ENCODE results near the gene HEG1. TPM values are rescaled to one million over a fixed set of nuclear protein-coding genes. Genes with fewer than 3 reads are reported as not detected.

Gene HEG1
- total RNA-seq, 1 experiment from 2014 or later = 8.6 TPM

DNA sequence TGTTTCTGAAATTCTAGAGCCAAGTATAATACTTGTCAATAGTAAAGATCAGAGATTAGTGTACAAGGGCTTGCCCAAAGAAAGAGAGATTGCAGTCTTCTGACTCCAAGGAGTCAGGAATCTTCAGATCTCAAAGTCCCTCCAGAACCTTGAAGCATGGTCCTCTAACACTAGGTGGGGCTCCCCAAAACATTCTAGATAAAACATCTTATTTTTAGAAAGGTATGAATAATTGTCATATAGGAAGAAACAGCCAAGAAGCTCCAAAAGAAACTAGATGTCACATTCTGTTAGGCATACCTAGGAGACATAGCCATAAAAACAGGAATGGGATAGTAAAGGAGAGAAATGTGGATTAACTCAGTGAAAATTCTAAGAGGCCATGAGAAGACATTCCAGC is 132.0 kb downstream of the HEG1 start:
- no TSS peak for BruUV-seq (replicated peaks)
- intact Hi-C loops (cut with micrococcal nuclease) = no loop called here
- ChIA-PET CTCF (interaction anchor here (0.5 to 1.8 kb wide), 7 partner anchors 9 to 513 kb away, joined by 3 to 5 read pairs (median 4); partner anchors contain the start of gene MUC13), POLR2A (no interaction called here)
- TF ChIP-seq, protein P1, sequence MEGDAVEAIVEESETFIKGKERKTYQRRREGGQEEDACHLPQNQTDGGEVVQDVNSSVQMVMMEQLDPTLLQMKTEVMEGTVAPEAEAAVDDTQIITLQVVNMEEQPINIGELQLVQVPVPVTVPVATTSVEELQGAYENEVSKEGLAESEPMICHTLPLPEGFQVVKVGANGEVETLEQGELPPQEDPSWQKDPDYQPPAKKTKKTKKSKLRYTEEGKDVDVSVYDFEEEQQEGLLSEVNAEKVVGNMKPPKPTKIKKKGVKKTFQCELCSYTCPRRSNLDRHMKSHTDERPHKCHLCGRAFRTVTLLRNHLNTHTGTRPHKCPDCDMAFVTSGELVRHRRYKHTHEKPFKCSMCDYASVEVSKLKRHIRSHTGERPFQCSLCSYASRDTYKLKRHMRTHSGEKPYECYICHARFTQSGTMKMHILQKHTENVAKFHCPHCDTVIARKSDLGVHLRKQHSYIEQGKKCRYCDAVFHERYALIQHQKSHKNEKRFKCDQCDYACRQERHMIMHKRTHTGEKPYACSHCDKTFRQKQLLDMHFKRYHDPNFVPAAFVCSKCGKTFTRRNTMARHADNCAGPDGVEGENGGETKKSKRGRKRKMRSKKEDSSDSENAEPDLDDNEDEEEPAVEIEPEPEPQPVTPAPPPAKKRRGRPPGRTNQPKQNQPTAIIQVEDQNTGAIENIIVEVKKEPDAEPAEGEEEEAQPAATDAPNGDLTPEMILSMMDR (IDR thresholded peaks at IDR 0.05; ENCODE audit: unreplicated experiment) = peak; percentile 15
- DNase-seq (ENCODE audit: unreplicated experiment) = peak; percentile 17
- Mint-ChIP-seq H3K9me3 (ENCODE audit: unreplicated experiment) (no peaks in the 10 kb centered on the region), H3K27me3 (ENCODE audit: insufficient read depth, unreplicated experiment) (peaks cover 13% of the 10 kb centered on the region), H3K27ac (ENCODE audit: low read depth, unreplicated experiment) (no peak overlapping the region), H3K4me3 (ENCODE audit: unreplicated experiment) (no peak overlapping the region), H3K36me3 (ENCODE audit: insufficient read depth, unreplicated experiment) (no peaks in the 10 kb centered on the region), H3K4me1 (ENCODE audit: insufficient read depth, unreplicated experiment) (peaks cover 8% of the 10 kb centered on the region)

DNA sequence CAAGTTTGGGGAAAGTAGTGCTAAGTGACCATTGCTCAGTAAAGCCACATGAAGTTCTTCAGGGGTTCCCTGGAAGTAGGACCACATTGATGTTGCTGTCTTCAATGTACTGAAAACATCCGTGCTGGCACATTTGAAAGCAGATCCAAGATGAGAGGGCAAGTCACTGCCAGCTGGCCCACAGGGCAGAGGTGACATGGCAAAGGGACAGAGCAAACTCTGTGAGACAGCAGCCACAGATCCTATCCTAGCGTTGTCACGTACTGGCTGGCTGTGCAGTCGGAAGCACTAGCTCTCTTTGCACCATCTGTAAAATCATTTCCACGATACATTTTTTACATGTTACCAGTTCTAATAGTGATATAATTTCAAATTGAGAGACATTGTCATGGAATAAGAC is 135.1 kb downstream of the HEG1 start:
- H3K36me3 Mint-ChIP-seq (ENCODE audit: insufficient read depth, unreplicated experiment) = no peaks in the 10 kb centered on the region
- intact Hi-C loops (cut with micrococcal nuclease) = no loop called here
- H3K9me3 Mint-ChIP-seq (ENCODE audit: unreplicated experiment) = no peaks in the 10 kb centered on the region
- no peak overlapping the region for H3K27ac Mint-ChIP-seq (ENCODE audit: low read depth, unreplicated experiment)
- peaks cover 8% of the 10 kb centered on the region for H3K4me1 Mint-ChIP-seq (ENCODE audit: insufficient read depth, unreplicated experiment)
- TF ChIP-seq, protein P1 (IDR thresholded peaks at IDR 0.05; ENCODE audit: unreplicated experiment) = no peak
- CTCF ChIA-PET = interaction anchor here (1.5 kb wide), 1 partner anchor 153 kb away, joined by 3 read pairs; no protein-coding TSS in a partner anchor
- no TSS peak for BruUV-seq (replicated peaks)
- no peak overlapping the region for H3K4me3 Mint-ChIP-seq (ENCODE audit: unreplicated experiment)
- H3K27me3 Mint-ChIP-seq (ENCODE audit: insufficient read depth, unreplicated experiment) = peaks cover 21% of the 10 kb centered on the region
- POLR2A ChIA-PET = no interaction called here
- DNase-seq (ENCODE audit: unreplicated experiment) = no peak

DNA sequence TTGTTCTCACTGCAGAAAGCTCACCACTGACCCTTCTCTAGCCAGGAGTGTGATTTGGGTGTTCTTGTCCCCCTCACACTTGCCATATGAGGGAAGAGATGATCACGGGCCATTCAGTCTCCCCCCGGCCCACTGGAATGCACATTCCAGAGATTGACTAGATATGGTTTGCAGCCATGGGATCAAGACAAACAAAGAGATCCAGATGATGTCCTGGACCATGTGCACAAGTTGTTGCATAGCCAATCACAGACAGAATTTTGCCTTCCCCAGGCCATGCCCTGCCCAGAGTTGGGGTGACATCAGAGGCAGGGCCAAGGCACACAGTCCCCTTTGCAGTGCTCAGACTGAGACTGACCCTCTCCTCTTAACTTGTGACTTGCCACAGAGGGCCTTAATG is 136.0 kb downstream of the HEG1 start:
- H3K36me3 Mint-ChIP-seq (ENCODE audit: insufficient read depth, unreplicated experiment) = no peaks in the 10 kb centered on the region

DNA sequence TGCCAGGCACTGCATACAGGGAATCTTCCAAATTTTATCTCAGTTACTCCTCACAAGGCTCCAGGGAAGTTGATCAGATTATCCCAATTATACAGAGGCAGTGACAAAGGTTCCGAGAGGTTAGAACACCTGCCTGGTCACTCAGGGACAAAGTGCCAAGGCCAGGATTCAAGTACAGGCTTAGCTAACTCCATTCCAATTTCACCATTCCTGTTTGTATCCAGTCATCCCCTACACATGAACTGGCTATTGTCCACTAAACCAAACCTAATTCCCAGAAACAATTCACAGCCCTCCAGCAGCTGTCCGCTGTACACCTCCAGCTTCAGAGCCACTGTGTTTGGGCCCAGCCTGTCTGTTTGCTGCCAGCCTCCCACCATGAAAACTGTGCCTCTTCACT is 137.3 kb downstream of the HEG1 start:
- intact Hi-C loops (cut with micrococcal nuclease) = no loop called here

More for the DNA sequence above, 136.0 kb downstream of the HEG1 start:
- BruUV-seq (replicated peaks) = no TSS peak
- intact Hi-C loops (cut with micrococcal nuclease) = no loop called here
- H3K27me3 Mint-ChIP-seq (ENCODE audit: insufficient read depth, unreplicated experiment) = peaks cover 21% of the 10 kb centered on the region
- no peak overlapping the region for H3K27ac Mint-ChIP-seq (ENCODE audit: low read depth, unreplicated experiment)
- DNase-seq (ENCODE audit: unreplicated experiment) = no peak
- ChIA-PET CTCF (interaction anchor here (0.6 to 2.5 kb wide), 3 partner anchors 18 to 159 kb away, joined by 3 to 16 read pairs (median 10); no protein-coding TSS in a partner anchor), POLR2A (interaction anchor here (0.5 kb wide), 1 partner anchor 17 kb away, joined by 3 read pairs; no protein-coding TSS in a partner anchor)
- H3K9me3 Mint-ChIP-seq (ENCODE audit: unreplicated experiment) = no peaks in the 10 kb centered on the region
- H3K4me3 Mint-ChIP-seq (ENCODE audit: unreplicated experiment) = no peak overlapping the region
- TF ChIP-seq, protein P1 (IDR thresholded peaks at IDR 0.05; ENCODE audit: unreplicated experiment) = no peak
- peaks cover 8% of the 10 kb centered on the region for H3K4me1 Mint-ChIP-seq (ENCODE audit: insufficient read depth, unreplicated experiment)

More for the DNA sequence above, 137.3 kb downstream of the HEG1 start:
- Mint-ChIP-seq H3K27ac (ENCODE audit: low read depth, unreplicated experiment) (no peak overlapping the region), H3K27me3 (ENCODE audit: insufficient read depth, unreplicated experiment) (peaks cover 21% of the 10 kb centered on the region), H3K36me3 (ENCODE audit: insufficient read depth, unreplicated experiment) (no peaks in the 10 kb centered on the region), H3K9me3 (ENCODE audit: unreplicated experiment) (no peaks in the 10 kb centered on the region), H3K4me1 (ENCODE audit: insufficient read depth, unreplicated experiment) (no peaks in the 10 kb centered on the region), H3K4me3 (ENCODE audit: unreplicated experiment) (no peak overlapping the region)
- POLR2A ChIA-PET = interaction anchor here (0.5 kb wide), 1 partner anchor 188 kb away, joined by 4 read pairs; no protein-coding TSS in a partner anchor
- no peak for DNase-seq (ENCODE audit: unreplicated experiment)
- CTCF ChIA-PET = interaction anchor here (0.6 to 2.5 kb wide), 4 partner anchors 9 to 157 kb away, joined by 3 to 16 read pairs (median 9); no protein-coding TSS in a partner anchor
- no TSS peak for BruUV-seq (replicated peaks)
- TF ChIP-seq, protein P1 (IDR thresholded peaks at IDR 0.05; ENCODE audit: unreplicated experiment) = no peak

All from MCF 10A (cell line).